GM12865 (cell line): ENCODE data around the gene WNT5A.
"Not testable (repeated sequence)": the region's sequence is repeated elsewhere in the genome, so short reads cannot be mapped to it uniquely, and the experiment has no call there.

ENCODE experiments used
- DNase-seq: peaks from one replicate; pipeline ENCODE4 v3.0.0; 2010; ENCODE audit warnings: low read depth
- H3K4me3 ChIP-seq: 2 replicates; pipeline ENCODE4 v1.5.1; 2011; ENCODE audit warnings: mild to moderate bottlenecking, low read depth, low read length, control low read depth
- TF ChIP-seq, protein P1 (sequence below): IDR thresholded peaks from 2 replicates; pipeline ENCODE4 v1.5.1; 2011; ENCODE audit warnings: low read length, control low read depth, low read depth, inconsistent platforms; ENCODE audit not compliant: insufficient read depth; ENCODE audit errors: missing control alignments

Gene WNT5A

DNA sequence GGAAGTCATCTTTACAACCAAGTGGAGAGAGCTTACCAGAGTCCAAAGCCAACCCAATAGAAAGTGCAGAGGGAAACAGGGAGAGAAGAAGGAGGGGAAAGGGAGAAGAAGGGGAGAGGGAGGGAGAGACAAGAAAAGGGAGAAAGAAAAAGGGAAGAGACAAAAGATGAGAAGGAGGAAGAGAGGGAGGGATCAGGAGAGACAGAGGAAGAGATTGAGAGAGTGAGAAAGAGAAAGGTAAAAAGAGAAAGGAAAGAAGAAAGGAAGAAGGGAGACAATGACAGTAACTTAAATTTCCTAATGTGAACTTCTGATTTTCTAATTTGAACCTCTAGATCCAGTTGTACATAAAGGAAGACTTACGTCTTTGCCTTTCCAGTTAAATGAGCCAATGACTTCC is 20.7 kb upstream of the WNT5A start:
- TF ChIP-seq, protein P1, sequence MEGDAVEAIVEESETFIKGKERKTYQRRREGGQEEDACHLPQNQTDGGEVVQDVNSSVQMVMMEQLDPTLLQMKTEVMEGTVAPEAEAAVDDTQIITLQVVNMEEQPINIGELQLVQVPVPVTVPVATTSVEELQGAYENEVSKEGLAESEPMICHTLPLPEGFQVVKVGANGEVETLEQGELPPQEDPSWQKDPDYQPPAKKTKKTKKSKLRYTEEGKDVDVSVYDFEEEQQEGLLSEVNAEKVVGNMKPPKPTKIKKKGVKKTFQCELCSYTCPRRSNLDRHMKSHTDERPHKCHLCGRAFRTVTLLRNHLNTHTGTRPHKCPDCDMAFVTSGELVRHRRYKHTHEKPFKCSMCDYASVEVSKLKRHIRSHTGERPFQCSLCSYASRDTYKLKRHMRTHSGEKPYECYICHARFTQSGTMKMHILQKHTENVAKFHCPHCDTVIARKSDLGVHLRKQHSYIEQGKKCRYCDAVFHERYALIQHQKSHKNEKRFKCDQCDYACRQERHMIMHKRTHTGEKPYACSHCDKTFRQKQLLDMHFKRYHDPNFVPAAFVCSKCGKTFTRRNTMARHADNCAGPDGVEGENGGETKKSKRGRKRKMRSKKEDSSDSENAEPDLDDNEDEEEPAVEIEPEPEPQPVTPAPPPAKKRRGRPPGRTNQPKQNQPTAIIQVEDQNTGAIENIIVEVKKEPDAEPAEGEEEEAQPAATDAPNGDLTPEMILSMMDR = no peak
- H3K4me3 ChIP-seq = no peak overlapping the region

GRCh38 chr3:55505776-55506175 is 18.7 kb upstream of the WNT5A start:
- TF ChIP-seq, protein P1 = no peak
- H3K4me3 ChIP-seq = no peak overlapping the region
- no peak for DNase-seq

More for the DNA sequence above, 20.7 kb upstream of the WNT5A start:
- no peak for DNase-seq

DNA sequence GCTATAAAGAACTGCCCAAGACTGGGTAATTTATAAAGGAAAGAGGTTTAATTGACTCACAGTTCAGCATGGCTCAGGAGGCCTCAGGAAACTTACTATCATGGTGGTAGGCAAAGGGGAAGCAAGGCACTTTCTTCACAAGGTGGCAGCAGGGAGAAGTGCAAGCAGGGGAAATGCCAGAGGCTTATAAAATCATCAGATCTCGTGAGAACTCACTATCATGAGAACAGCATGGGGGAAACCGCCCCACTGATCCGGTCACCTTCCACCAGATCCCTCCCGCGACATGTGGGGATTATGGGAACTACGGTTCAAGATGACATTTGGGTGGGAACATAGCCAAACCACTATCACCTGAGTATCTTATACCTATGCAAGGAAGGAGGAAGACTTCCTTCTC is 18.0 kb upstream of the WNT5A start:
- DNase-seq = peak; percentile 34
- TF ChIP-seq, protein P1 = peak; percentile 9
- H3K4me3 ChIP-seq = not testable (repeated sequence)

DNA sequence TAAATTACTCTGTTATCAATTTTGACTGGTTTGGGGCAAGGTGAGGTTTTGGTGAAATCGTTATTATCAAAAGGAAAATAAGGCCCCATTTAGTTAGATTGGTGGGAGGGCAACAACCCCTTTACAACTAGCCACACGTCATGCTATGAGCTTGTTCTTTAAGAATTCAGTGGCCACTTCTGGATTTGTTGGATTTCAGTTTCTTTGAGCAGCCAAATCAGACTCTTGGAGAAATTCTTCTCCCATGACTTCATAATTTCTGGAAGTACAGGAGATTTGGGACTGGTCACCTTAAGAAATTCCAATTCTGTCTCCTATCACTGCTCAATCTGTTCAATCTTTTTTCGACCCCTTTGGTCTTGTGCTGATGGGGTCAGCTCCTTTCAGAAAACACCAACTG is 14.8 kb upstream of the WNT5A start:
- no peak overlapping the region for H3K4me3 ChIP-seq
- no peak for DNase-seq
- TF ChIP-seq, protein P1 = no peak

DNA sequence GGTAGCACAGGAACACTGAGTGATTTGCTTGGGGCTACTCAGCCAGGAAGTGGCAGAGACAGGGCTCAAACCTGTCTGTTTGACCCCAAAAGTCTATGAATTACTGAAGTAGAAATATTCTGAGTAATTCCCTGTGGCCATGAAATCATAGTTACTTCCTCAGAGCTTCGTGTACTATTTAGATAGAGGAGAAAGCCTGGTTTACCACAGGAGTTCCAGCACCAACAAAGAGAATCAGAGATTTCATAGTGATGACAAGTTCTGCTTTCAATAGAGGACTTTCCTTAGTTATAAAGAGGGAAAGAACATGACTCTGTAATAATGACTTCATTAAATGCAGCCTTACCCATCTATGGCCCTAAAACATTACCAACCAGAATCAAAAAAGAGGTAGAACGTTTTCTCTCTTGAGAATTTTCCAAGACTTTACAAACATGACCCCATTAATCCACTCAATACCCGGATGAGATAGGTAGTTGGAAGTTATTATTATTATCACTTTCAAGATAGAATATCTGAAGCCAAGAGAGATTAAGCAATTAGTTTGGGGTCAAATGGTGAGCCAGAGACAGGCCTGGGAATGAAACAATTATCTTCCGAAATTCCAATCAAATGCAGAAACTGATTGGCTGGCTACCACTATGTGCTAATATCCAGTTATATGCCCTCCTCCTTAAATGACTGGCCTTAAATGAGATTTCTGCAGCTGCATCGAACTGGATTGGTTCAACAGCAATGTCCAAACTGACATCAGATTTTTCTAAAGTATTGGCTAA is 13.6 kb upstream of the WNT5A start:
- no peak for DNase-seq
- TF ChIP-seq, protein P1 = no peak
- H3K4me3 ChIP-seq = no peak overlapping the region

DNA sequence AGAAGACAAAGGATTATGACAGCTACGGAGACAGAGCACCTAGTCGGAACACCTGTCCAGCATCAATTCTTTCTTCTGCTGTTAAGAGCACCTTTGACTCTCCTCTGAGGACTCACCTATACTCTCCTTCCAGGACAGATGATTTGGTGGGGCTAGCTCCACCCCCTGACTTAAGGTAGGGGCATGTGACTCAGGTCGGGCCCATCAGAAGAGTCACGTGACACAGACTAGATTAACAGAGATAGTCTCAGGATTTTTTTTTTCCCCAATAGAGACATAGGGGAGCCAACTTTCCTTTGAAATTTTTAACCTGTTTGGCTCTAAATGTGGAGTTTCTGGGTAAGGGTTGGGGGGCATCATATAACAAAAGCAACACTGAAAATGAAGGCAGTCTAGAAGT is 11.4 kb upstream of the WNT5A start:
- TF ChIP-seq, protein P1 = no peak

GRCh38 chr3:55497250-55497649 is 10.1 kb upstream of the WNT5A start:
- DNase-seq = no peak
- TF ChIP-seq, protein P1 = no peak
- no peak overlapping the region for H3K4me3 ChIP-seq

More for the DNA sequence above, 11.4 kb upstream of the WNT5A start:
- H3K4me3 ChIP-seq = no peak overlapping the region
- DNase-seq = no peak
